Erythroblast (primary cell): Measurements from ENCODE around the gene RBM15B.

Experiments
- GATA1 ChIP-seq: IDR thresholded peaks from 2 replicates; pipeline ENCODE4 v1.6.1; 2011; ENCODE audit warnings: low read depth, mild to moderate bottlenecking, control low read depth, low read length, moderate library complexity
- POLR2A ChIP-seq: IDR thresholded peaks from 2 replicates; pipeline ENCODE4 v1.6.1; 2011; ENCODE audit warnings: mild to moderate bottlenecking, low read length

DNA sequence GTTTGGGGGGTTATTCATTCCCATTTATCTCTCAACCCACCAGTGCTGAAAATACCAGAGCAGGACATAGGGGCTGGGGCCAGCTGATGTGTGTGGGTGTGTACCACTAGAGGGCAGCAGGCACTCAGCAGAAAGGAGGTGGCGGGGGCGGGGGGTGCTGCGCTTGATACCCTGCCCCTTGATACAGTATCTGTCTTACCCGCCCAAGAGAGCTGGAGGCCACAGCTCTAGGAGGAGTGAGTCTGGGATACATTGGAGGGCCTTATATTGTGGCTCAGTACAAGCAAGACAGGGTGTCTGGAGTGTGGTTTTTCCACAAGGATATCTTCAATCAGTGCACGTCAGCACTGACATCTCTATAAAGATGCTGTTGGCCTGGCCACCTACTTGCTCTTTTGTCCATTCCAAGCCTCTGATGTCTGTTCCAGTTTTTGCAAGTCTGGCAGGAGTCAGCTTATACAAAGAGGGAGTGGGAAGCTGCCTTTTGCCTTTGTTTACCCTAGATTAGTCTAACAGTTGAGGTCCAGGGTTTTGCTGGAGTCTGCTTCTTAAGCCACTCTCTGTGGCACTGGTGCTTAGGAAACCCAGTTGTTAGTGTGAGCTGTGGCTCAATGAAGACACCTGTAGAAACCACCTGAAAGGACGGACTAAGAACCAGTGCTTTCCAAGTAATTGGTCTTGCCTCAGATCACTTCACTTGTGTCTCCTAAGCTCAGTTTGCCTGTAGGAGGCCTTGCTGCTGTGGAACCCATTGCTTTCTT, 1.5 kb upstream of the RBM15B start:
- TF ChIP-seq POLR2A = peak; percentile 22
- TF ChIP-seq GATA1 = no peak
